GM20431 (cell line): ENCODE measurements around the gene CDKL1.
"Not testable (repeated sequence)": the region's sequence is repeated elsewhere in the genome, so short reads cannot be mapped to it uniquely, and the experiment has no call there.

ENCODE experiments used
- in situ Hi-C: fragments of 300-500 bp; cut with MseI, MboI; formaldehyde crosslinking; loops from one replicate; pipeline ENCODE4 v1.15.0; 2020; ENCODE audit warnings: low sequenced_read_pairs; ENCODE audit not compliant: unreplicated experiment

CDKL1 gene

GRCh38 chr14:50340045-50340444 lies 56.6 kb downstream of the CDKL1 start:
- in situ Hi-C loops = loop anchor here (25.0 kb wide), 1 partner anchor 197 kb away; the partner anchor contains the start of gene MAP4K5

DNA sequence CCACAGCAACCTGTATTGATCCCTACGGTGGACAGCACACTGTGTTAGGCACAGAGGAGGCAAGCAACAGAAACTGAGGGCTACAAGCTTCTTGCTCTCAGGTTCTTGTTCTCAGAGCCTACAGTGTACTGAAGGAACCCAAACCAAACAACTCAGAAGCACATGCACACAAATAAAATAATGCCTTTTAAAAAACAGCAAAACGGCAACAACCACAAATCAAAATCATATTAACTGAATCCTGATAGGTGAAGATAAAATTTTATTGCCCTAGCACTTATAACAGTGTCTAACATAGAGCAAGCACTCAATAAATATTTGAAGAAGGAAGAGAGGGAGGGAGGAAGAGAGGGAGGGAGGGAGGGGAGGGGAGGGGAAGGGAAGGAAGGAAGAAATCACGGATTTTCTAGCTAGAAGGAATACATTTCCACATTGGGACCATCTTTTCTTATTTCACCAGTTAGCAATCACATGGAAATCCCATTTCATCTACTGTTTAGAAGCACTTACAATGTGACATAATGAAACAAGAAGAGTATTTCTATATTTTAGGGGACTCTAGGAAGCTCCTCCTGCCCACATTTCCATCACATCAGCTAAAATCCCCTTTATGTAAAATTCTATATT lies 57.4 kb downstream of the CDKL1 start:
- in situ Hi-C loops = loop anchor here (25.0 kb wide), 1 partner anchor 198 kb away; the partner anchor contains the start of gene MAP4K5

DNA sequence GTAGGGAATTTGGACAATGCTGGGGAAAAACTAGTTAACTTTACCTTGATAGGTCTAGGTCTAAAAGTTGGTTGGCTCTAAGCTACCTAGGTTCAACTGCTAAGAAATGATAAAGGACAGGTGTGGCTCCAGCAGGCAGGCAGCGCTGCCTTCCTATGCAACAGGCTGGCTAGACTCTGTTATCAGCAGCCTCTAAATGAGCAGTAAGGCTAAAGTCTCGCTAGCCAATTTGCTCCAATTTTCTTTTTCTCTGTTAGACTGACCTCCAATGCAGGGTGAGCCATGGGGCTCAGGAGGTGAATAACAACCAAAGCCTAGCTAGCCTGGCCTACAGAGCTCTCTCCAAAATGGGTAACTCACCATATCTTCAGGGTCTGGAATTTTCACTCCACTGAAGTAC lies 58.1 kb downstream of the CDKL1 start:
- in situ Hi-C loops = loop anchor here (25.0 kb wide), 1 partner anchor 199 kb away; the partner anchor contains the start of gene MAP4K5

GRCh38 chr14:50335989-50336824 lies 60.5 kb downstream of the CDKL1 start:
- in situ Hi-C loops = loop anchor here (25.0 kb wide), 1 partner anchor 201 kb away; the partner anchor contains the start of gene MAP4K5

DNA sequence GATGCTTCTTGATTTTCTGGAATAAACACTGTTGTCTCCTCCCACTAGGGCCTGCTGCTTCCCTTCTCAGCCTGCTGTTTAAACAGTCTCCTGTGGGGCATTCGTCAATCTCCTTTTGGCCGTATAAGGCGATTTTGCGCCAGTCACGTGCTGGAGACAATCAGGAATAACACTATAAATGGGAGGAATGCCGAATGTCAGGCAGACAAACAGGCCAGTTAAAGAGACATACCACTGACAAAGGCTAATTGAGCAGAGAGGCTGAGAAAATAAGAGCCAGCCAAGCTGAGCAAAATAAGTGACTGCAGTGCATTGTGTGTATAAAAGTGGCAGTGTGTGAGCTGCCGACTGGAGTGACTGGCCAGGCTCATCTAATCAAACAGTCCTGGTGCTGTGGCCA lies 61.3 kb downstream of the CDKL1 start:
- in situ Hi-C loops = loop anchor here (25.0 kb wide), 1 partner anchor 202 kb away; the partner anchor contains the start of gene MAP4K5

DNA sequence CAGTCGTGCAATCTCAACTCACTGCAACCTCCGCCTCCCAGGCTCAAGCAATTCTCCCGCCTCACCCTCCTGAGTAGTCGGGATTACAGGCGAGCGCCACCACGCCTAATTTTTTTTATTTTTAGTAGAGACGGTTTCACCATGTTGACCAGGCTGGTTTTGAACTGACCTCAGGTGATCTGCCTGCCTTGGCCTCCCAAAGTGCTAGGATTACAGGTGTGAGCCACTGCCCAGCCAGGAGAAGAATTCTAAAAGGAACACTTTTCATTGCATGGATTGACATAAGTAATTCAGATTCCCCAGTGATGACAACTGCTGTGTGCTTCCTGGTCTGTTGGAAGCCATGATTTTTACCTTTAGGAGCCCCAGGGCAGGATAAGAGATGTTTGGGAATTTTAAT lies 62.5 kb downstream of the CDKL1 start:
- in situ Hi-C loops = loop anchor here (25.0 kb wide), 1 partner anchor 203 kb away; the partner anchor contains the start of gene MAP4K5

GRCh38 chr14:50333014-50333509 lies 63.6 kb downstream of the CDKL1 start:
- in situ Hi-C loops = loop anchor here (25.0 kb wide), 1 partner anchor 204 kb away; the partner anchor contains the start of gene MAP4K5

- in situ Hi-C loops = loop anchor here (25.0 kb wide), 1 partner anchor 206 kb away; the partner anchor contains the start of gene MAP4K5
These were observed 65.1 kb downstream of the CDKL1 start for GRCh38 chr14:50331596-50331995.

- in situ Hi-C loops = no loop called here
These were observed 75.5 kb downstream of the CDKL1 start for GRCh38 chr14:50321009-50321660.

DNA sequence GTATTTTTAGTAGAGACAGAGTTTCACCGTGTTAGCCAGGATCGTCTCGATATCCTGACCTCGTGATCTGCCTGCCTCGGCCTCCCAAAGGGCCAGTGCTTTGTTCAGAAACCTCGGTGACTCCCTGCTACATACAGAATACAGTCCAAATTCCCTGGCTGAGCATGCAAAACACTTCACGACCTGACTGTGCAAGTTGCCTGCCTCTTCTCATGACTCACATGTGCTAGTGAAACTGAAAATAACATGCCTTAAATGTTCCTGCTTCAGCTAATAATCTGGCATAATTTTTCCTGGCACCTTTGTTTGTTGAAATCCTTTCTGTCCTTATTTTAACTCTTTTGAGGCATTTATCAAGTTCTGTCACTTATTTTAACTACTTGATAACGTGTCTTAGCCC lies 76.4 kb downstream of the CDKL1 start:
- in situ Hi-C loops = no loop called here

DNA sequence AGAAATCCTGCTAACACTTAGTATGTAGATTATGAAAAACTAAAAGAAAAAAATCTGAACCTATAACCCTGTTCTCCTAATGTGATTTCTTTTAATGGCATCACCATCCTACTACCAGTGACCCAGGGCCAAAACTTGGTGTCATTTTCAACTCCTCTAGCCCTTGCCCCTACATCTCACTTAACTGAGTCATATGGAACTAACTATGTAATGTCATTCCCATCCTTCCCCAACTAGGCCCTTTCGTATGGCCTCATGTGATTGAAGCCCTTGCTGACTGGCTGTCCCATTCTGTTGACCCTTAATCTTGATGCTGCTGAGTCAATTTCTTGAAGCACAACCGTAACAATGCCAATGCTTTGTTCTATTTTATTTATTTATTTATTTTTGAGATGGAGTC lies 77.0 kb downstream of the CDKL1 start:
- in situ Hi-C loops = no loop called here

GRCh38 chr14:50319293-50319692 lies 77.4 kb downstream of the CDKL1 start:
- in situ Hi-C loops = no loop called here

DNA sequence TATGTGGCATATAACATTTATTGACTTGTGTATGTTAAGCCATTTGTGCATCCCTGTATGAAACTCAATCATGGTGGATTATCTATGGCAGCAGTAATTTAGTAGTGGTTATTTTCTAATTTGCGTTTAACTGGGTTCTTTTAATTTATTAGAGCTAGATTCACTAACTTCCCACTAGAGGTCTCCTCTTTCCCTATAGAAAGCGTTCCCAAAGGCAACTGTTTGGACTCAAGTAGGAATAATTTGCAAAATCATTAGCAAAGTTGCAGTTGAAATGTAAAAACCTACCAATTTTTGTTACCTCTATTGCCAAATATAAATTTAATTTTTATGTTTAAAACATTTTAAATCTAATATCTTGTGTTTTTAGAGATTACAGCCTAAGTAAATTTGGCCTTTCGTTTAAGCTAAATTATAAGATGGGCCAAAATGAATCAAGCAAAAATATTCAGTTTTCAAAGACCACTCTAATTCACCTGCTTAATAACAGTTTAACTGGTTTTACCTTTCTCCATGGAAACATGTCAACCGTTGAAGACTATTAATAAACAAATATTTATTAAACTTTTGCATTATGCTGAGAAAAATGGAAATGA lies 78.6 kb downstream of the CDKL1 start:
- in situ Hi-C loops = no loop called here

DNA sequence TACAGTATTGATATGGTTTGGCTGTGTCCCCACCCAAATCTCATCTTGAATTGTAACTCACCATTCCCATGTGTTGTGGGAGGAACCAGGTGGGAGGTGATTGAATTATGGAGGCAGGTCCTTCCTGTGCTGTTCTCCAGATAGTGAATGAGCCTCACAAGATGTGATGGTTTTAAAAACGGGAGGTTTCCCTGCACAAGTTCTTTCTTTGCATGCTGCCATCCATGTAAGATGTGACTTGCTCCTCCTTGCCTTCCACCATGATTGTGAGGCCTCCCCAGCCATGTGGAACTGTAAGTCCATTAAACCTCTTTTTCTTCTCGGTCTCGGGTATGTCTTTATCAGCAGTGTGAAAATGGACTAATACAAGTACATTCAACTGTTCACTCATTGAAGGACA lies 82.6 kb downstream of the CDKL1 start:
- in situ Hi-C loops = not testable (repeated sequence)

- in situ Hi-C loops = no loop called here
These were observed 84.0 kb downstream of the CDKL1 start for GRCh38 chr14:50312734-50313054.

- in situ Hi-C loops = no loop called here
These were observed 84.5 kb downstream of the CDKL1 start, which contains the start of the genes DMAC2L and L2HGDH for GRCh38 chr14:50311972-50312733. TSS of gene DMAC2L (plus strand) at chr14:50312324. CDS start at chr14:50321488, 9,164 bp downstream. TSS of gene L2HGDH (minus strand) at chr14:50312229. CDS start at chr14:50312150, 79 bp downstream.

DNA sequence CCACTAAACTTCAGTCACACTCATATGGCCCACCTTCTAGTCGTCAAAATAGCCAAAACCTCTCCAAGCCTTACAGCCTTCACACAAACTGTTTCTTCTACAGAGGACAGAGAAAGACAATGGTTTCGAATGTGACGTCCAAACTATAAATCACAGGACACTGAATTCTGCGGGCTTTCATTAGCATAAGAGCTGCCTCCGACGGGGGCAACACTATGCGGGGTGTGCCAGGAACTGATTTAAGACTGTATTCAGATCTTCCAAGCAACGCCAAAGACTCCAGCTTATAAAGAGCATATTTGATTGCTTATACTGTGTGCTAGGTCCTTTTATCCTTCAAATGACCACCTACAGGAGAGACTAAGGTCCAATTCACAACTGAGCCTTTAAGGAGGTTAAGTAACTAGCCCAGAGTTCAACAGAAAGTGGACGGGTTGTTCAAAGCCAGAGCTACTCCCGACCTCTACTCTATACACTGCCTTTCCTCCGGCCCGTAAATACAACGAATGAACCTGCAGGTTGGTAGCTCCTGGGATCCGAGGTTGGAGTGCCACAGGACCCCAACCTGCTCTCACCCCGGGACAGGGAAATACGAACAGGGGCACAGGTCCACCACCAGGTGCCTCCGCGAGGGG lies 85.2 kb downstream of the CDKL1 start:
- in situ Hi-C loops = no loop called here

- in situ Hi-C loops = no loop called here
These were observed 86.2 kb downstream of the CDKL1 start for GRCh38 chr14:50310445-50310844.
